Muscle of back (tissue), 11 donors: Measurements from ENCODE around the gene TIFAB. TPM values are rescaled to one million over a fixed set of nuclear protein-coding genes. Genes with fewer than 3 reads are reported as not detected.
A peak's percentile ranks its signal among the peaks of the same experiment; 100 is the strongest.

Experiments used
- DNase-seq, 3 donors: peaks; one replicate each; pipeline versions ENCODE4 v3.0.0 to v3.0.0-alpha.2; 2013
- polyA plus RNA-seq, 10 donors: library from polyadenylated mRNA; unstranded; fragments of 120-200 nt; gene quantifications; one replicate each; pipeline ENCODE4 v1.2.1, GENCODE V29; 2013; ENCODE audit not compliant: insufficient read length in 10 of 10

The TIFAB gene
- polyA plus RNA-seq, 10 donors, result 0.05 to 0.33 (median 0.17) TPM

GRCh38 chr5:135458921-135459331 lies 6.8 kb upstream of the TIFAB start:
- no peak for DNase-seq

- DNase-seq, result no peak
Measured at GRCh38 chr5:135458356-135458755, 6.2 kb upstream of the TIFAB start.

GRCh38 chr5:135457424-135458071 lies 5.4 kb upstream of the TIFAB start:
- DNase-seq, result peak in 1 of 3 donors; percentile 57

GRCh38 chr5:135456238-135457099 lies 4.3 kb upstream of the TIFAB start:
- DNase-seq, result peak in 1 of 3 donors; percentile 41

- no peak for DNase-seq
Measured at GRCh38 chr5:135455876-135456237, 3.7 kb upstream of the TIFAB start.

- DNase-seq, result no peak
Measured at GRCh38 chr5:135454946-135455345, 2.8 kb upstream of the TIFAB start.

- no peak for DNase-seq
Measured at GRCh38 chr5:135453613-135454012, 1.5 kb upstream of the TIFAB start.

GRCh38 chr5:135451581-135452320 lies 400 bp downstream of the TIFAB start:
- no peak for DNase-seq

GRCh38 chr5:135450952-135451351 lies 1.2 kb downstream of the TIFAB start:
- DNase-seq, result no peak

GRCh38 chr5:135450336-135450735 lies 1.8 kb downstream of the TIFAB start:
- DNase-seq, result no peak

- no peak for DNase-seq
Measured at GRCh38 chr5:135449644-135450043, 2.5 kb downstream of the TIFAB start.

GRCh38 chr5:135448791-135449507 lies 3.2 kb downstream of the TIFAB start:
- no peak for DNase-seq

- no peak for DNase-seq
Measured at GRCh38 chr5:135448071-135448739, 3.9 kb downstream of the TIFAB start.

- no peak for DNase-seq
Measured at GRCh38 chr5:135447298-135447929, 4.7 kb downstream of the TIFAB start, which contains the start of gene DCANP1. DCANP1 (minus strand) TSS chr5:135447348; CDS start chr5:135447108, 240 bp downstream.

- DNase-seq, result peak in 1 of 3 donors; percentile 74
Measured at GRCh38 chr5:135446615-135447014, 5.5 kb downstream of the TIFAB start.

GRCh38 chr5:135446206-135446605 lies 5.9 kb downstream of the TIFAB start:
- DNase-seq, result no peak

- no peak for DNase-seq
Measured at GRCh38 chr5:135445306-135445985, 6.7 kb downstream of the TIFAB start.

GRCh38 chr5:135444881-135445280 lies 7.3 kb downstream of the TIFAB start:
- DNase-seq, result no peak

GRCh38 chr5:135444360-135444759 lies 7.8 kb downstream of the TIFAB start:
- no peak for DNase-seq
